Activated T-cell treated with anti-CD3 and anti-CD28 coated beads for 48 hours (primary cell): Measurements from ENCODE around the gene BCOR.

Experiments
- DNase-seq: peaks from one replicate; pipeline ENCODE4 v3.0.0-alpha.2; 2020; ENCODE audit warnings: low read depth

Gene BCOR

GRCh38 chrX:40003428-40004245 is 94.1 kb downstream of the BCOR start:
- DNase-seq, result no peak

- DNase-seq, result no peak
Measured at GRCh38 chrX:40003071-40003427, 94.7 kb downstream of the BCOR start.
